ENCODE measurements around the gene FIZ1.

Gene FIZ1

DNA sequence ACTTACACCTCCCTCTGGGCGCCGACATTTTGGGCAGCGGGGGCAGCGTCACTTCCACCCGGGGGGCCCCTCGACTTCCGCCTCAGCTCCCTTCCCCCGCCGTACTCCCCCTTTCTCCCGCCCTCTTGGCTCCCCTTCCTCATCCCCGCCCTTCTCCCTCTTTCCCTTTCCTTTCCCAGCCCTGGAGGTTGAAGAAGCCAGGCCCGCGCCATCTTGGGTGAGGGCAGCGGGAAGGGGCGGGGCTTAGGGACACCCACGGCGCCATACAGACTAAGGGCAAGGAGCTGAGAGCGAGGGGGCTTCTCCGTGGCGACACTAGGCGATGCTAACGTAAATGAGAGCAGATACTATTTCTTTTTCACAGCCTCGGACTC lies at the start of gene FIZ1:
TSS of gene FIZ1 (minus strand) at position 50 of the 374 bp plus-strand sequence. CDS start 1,652 bp downstream, outside the sequence.
- peak; percentile 94 to 96 for DNase-seq

DNA sequence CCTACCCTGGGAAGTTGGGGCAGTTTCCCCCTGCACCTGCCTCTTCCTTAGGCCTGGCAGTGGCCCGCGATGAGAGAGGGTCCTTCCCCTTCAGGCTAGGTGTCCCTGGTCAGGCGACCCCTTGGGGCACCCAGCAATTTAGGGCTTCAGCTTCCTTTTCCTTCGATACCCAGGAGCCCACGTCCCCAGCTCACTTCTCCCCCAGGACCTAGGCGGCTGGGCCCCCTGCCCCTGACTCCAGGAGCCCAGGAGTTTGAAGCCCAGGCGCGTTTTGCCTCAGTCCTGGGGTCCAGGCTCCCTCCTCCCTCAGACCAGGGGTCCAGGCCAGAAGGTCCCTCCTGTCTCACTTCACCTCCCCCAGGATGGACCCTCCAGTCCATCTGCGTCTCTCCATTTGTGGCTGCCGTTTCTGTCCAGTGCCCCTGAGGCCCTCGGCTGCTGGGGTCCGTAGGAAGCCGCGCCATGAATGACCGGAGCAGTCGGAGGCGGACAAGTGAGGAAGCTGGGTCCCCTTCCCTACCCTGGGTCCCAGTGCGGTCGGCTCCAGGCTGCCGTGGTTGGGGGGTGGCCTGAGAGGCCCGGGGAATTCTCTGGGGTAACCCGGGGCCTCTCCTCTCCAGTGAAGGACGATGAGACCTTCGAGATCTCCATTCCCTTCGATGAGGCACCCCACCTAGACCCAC lies 49.4 kb upstream of the FIZ1 start:
- DNase-seq: no peak

DNA sequence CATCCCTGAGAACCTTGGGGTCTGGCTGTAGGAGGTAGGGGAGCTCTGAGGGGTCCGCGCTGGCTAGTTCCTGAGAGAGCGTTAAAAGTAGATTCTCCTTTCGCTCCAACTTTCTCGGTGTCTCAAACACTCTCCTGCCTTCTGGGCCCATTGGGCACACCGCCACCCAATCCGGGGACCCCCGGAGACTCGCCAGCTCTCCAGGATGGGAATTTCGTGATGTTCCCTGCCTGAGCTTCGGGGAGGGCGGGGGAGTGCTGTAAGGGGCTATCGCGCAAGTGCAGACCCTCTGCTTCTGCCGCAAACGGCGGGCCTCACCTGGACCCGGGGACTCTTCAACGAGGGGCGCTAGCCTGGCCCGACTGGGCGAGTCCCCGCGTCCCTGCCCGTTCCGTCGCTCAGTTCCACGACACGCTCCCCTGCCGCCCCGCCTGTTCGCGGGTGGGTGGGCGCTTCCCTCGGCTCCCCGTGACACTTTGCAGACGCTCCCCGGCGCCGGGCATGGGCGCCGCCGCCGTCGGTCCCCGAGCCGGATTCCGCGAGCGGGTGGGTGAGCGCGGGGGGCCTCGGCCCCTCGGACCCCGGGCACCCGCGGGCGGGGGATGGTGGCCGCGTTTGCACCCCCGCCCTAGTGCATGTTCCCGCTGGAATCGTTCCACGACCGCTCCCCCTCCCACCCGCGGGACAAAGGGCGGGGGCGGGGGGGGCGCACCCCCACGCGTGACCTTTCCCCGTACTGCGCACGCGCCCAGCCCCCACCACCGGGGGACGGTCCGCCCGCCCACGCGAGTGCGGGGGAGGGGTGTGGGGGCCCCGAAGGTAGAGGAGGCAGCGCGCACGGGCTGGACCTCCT lies 48.6 kb upstream of the FIZ1 start, which contains the start of gene CCDC106:
TSS of gene CCDC106 (plus strand) at position 481 of the 853 bp plus-strand sequence. CDS start 835 bp downstream, outside the sequence.
- no peak for DNase-seq

- no peak for DNase-seq
Observed at GRCh38 chr19:55646889-55647731, 47.8 kb upstream of the FIZ1 start.

DNA sequence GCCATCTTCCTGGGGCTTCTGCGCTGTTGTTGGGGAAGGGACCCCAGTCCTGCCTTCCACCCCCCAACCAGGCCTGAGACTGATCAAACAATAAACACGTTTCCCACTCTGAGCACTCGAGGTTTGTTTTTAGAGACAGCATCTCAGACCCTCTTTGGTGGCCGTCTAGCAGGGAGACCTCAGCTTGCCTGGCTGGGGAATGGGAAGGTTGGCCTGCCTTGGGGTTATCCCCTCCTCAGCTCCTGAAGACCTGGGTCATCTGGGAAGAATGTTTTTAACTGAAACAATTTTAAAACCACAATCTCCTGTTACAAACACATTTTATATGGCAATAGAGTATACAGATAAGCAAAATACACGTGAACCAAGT lies 46.2 kb upstream of the FIZ1 start:
- DNase-seq: no peak

- DNase-seq: no peak
Observed at GRCh38 chr19:55644842-55645511, 45.7 kb upstream of the FIZ1 start.

GRCh38 chr19:55644191-55644833 lies 45.0 kb upstream of the FIZ1 start:
- DNase-seq: no peak

GRCh38 chr19:55643887-55644176 lies 44.5 kb upstream of the FIZ1 start:
- DNase-seq: no peak

DNA sequence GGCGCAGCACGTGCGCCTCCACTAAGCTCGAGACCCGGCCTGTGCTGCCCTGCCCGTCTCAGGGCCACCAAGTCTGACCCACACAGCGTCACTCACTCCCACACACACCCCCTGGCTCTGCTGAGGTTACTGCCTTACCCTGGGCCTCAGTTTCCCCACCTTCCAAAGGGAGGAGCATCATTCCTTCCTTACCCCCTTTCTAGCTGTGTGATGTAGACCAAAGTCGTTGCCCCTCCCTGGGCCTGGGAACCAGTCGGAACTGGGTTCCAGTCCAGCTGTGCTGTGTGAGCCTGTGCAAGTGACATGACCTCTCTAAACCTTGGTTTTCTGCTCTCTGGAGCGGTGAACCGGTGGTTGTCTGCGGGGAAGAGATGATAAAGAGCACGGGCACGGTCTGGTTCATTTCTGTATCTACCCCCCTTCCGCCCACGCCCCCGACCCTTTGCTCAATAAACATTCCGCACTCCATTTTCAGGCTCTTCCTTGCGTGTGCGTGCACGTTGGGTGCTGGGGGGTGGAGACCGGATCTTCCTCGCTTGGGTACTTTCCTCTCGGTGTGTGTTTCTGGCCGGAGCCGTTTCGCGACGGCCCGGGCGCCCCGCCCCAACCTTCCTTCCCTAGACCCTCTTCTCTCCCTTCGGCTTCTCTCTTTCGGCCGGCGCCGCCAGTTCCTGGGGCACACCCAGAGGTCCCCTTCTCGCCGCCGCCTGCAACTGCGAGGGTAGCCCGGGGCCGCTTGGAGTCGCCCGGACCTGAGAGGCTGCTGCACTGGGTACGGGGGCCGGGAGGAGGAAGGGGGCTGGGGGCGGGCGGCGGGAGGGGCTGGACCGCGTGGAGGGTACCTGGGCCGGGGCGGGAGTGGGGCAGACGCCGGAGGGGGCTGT lies 43.9 kb upstream of the FIZ1 start, which contains the start of gene ZNF581:
TSS of gene ZNF581 (plus strand) at position 647 of the 884 bp plus-strand sequence. CDS start 923 bp downstream, outside the sequence.
- DNase-seq: peak; percentile 76 to 78

DNA sequence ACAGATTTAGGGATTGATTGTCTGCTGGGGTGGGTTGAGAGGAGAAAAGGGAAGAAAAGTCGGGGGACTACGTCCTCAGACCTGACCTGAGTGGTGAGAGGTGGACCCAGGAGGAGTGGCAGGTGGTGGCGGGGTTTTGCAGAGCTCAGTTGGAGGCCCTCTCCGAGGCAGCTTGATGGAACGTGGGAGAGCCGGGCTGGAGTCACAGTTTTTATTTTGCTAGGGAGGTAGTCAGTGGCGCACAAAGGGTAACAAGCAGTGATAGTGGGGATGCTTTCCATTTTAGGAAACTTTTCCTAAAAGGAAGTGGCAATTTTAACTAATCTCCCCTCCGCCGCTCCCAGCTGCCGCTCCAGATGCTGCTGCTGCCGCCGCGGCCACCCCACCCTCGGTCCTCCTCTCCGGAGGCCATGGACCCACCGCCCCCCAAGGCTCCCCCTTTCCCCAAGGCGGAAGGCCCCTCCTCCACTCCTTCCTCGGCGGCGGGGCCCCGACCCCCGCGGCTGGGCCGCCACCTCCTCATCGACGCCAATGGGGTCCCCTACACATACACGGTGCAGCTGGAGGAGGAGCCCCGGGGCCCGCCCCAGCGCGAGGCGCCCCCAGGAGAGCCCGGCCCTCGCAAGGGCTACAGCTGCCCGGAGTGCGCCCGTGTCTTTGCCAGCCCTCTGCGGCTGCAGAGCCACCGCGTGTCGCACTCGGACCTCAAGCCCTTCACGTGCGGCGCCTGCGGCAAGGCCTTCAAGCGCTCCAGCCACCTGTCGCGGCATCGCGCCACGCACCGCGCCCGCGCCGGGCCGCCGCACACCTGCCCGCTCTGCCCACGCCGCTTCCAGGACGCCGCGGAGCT lies 43.1 kb upstream of the FIZ1 start:
- DNase-seq: peak in 1 of 2 donors; percentile 30

- DNase-seq: no peak
Observed at GRCh38 chr19:55641426-55642152, 42.3 kb upstream of the FIZ1 start.

GRCh38 chr19:55640577-55641425 lies 41.5 kb upstream of the FIZ1 start, which contains the start of gene ZNF580:
Gene ZNF580 (plus strand): TSS chr19:55641002. CDS start chr19:55642509, 1,507 bp downstream.
- DNase-seq: peak; percentile 55 to 71

GRCh38 chr19:55640043-55640576 lies 40.8 kb upstream of the FIZ1 start:
- DNase-seq: peak; percentile 61 to 68

GRCh38 chr19:55638864-55639359 lies 39.6 kb upstream of the FIZ1 start:
- DNase-seq: peak; percentile 52 to 54

- no peak for DNase-seq
Observed at GRCh38 chr19:55637534-55637933, 38.2 kb upstream of the FIZ1 start.

- DNase-seq: no peak
Observed at GRCh38 chr19:55636723-55637122, 37.4 kb upstream of the FIZ1 start.

DNA sequence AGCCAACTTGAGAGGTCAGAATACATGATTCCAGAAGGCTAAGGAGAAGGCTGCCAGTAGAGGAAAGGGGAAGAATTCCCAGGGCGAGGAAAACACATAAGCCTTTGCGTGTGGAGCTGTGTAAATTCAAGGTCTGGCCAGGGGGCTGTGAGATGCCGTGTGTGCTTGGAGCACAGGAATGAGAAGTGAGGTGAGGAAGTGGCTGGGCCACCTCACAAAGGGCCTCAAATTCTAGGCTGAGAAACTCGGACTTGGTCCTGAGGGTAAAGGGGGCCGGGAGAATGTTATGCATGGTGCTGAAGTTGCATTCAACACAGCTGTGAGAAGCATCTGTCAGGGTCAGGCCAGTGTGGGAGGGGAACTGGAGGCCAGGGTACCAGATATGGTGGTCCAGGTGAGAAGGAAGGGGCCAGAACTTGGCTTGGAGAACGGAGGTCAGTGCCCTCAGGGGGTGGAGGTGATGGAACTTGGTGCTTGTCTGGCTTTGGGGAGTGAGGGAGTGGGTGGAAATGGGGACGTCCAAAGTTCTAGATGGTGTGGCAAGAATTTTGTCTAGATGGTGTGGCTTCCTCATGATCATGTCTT lies 36.6 kb upstream of the FIZ1 start:
- no peak for DNase-seq

Data from stimulated activated CD4-positive, alpha-beta T cell treated with anti-CD3 and anti-CD28 coated beads, Interleukin-2, amount 100 ng/mL, for 48 hours (primary cell).